Left kidney (tissue), 8 donors: Measurements from ENCODE around the gene ANKRD66. TPM values are rescaled to one million over a fixed set of nuclear protein-coding genes. Genes with fewer than 3 reads are reported as not detected.
"Not testable (repeated sequence)": the region's sequence is repeated elsewhere in the genome, so short reads cannot be mapped to it uniquely, and the experiment has no call there.

Experiments
- DNase-seq: peaks from one replicate; pipeline ENCODE4 v3.0.0-alpha.2; 2013
- long read RNA-seq, 8 donors: transcript quantifications; one replicate each; lab custom pipeline, GENCODE V29; 2026
- polyA plus RNA-seq: library from polyadenylated mRNA; unstranded; fragments of 120-200 nt; gene quantifications from one replicate; pipeline ENCODE4 v1.2.1, GENCODE V29; 2013; ENCODE audit not compliant: insufficient read length

ANKRD66 gene
- polyA plus RNA-seq: not detected
- long read RNA-seq, donor 1: 0 reads
- long read RNA-seq, donor 2: 0 reads
- long read RNA-seq, donor 3: 0 reads
- long read RNA-seq, donor 4: 0 reads
- long read RNA-seq, donor 5, partial matches to known transcripts: 0 of 1 reads
- long read RNA-seq, donor 5, other reads (novel, unspliced or antisense): 0 of 1 reads
- long read RNA-seq, donor 6: 0 reads
- long read RNA-seq, donor 7: 0 reads
- long read RNA-seq, donor 8: 0 reads

DNA sequence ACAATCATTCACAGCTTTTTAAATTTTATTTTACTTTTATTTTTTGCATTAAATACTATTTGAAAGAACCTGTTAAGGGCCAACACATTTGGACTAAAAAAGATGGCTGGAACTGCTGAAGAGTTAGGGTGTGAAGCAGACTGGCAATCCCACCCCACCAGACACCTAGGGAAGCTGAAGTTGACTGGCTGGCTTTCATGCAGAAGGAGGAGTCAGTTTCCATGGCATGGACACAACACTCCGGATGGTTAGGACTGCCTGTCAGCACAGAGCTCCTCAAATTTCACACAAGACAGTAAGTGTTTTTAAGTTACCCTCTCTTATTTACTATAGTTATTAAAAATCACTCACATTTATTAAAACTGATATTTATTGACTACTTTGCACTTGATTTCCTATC is at the start of gene ANKRD66:
TSS of gene ANKRD66 (plus strand) at position 238 of the 400 bp plus-strand sequence. CDS start 5,016 bp downstream, outside the sequence.
- no peak for DNase-seq

GRCh38 chr6:46699970-46700369 is 46.8 kb upstream of the ANKRD66 start:
- DNase-seq: no peak

- DNase-seq: peak; percentile 18
Measured at GRCh38 chr6:46704562-46704961, 42.2 kb upstream of the ANKRD66 start.

DNA sequence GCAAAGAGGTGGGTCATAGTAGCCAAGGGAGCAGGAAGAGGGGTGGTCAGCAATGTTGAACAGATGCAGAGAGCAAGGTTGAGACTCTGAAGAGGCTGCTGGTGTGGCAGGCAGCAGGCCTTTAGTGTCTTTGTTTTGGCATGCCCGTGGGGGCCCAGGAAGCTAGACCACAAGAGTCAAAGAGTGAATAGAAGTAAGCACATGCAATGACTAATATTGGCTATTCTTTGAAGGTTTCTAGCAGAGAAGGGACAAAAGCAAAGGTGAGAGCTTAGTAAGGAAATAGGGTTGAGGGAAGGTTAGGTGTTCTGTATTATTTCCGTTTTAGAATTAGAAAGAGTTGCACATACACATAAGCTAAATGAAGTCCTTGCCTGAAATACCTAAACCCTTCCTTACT is 40.3 kb upstream of the ANKRD66 start:
- no peak for DNase-seq

- no peak for DNase-seq
Measured at GRCh38 chr6:46711491-46711890, 35.2 kb upstream of the ANKRD66 start.

GRCh38 chr6:46715141-46715540 is 31.6 kb upstream of the ANKRD66 start:
- DNase-seq: no peak

- DNase-seq: no peak
Measured at GRCh38 chr6:46719099-46719498, 27.6 kb upstream of the ANKRD66 start.

DNA sequence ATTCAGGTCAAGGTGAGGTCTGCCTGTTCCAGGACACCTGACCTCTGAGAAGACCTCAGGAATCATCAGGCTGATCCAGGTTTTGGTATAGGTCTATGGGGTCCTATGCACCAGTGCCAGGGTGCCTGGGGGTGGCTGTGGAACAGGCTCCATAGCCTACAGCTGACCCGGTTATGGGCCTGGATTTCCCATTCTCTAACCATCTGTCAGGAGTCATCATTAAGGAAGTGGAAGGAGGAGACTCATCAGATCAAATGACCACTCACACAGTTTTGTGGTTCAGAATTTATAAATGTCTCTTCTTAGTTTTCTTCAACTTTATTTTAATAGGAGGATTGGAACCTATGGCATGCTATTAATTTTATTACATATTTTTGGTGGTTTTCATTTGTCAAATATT is 26.3 kb upstream of the ANKRD66 start:
- no peak for DNase-seq

DNA sequence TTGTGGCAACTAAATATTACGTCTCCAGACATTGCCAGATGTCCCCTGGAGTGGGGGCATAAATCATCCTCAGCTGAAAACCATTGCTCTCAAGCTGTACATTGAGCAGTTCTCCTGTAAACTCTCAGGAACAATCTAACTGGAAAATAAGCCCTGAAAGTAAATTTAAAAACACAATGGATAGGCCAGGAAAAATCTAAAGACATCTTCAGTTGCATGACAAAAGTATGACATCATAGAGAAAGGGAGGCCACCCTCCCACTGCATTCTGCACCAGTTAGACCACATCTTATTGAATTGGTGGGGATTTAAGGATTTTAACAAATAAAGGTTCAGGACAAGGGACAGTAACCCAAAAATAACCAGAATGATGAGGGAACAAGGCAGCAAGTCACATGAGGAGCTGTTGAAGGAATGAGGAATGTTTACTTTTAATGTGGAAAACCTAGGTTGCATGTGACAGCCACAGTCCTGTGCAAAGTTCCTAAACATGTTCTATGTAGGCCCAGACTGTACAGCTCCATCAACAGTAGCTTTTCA is 16.9 kb upstream of the ANKRD66 start:
- no peak for DNase-seq

- DNase-seq: no peak
Measured at GRCh38 chr6:46730921-46731461, 15.7 kb upstream of the ANKRD66 start.

GRCh38 chr6:46733341-46733801 is 13.4 kb upstream of the ANKRD66 start:
- no peak for DNase-seq

GRCh38 chr6:46734867-46735719 is 11.6 kb upstream of the ANKRD66 start, which contains the start of gene PLA2G7:
Gene PLA2G7 (minus strand): TSS chr6:46735375. CDS start chr6:46722891, 12,484 bp downstream.
- DNase-seq: peak; percentile 44

DNA sequence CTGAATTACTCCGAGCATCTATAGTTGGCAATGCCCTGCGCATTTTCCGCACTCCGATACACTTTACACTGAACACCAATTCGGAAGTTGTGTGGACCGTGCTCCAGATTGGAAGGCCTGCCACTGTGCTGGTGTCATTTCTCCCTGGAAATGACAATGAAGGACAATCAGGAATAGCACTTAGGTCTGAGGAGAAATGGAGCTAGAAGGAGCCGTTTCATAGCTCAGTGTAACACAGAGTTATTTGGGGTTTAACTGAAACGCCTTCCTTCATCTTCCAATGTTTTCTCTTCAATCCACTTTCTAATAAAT is 11.1 kb upstream of the ANKRD66 start:
- no peak for DNase-seq

GRCh38 chr6:46736906-46737305 is 9.8 kb upstream of the ANKRD66 start:
- no peak for DNase-seq

GRCh38 chr6:46741482-46741881 is 5.3 kb upstream of the ANKRD66 start:
- no peak for DNase-seq

DNA sequence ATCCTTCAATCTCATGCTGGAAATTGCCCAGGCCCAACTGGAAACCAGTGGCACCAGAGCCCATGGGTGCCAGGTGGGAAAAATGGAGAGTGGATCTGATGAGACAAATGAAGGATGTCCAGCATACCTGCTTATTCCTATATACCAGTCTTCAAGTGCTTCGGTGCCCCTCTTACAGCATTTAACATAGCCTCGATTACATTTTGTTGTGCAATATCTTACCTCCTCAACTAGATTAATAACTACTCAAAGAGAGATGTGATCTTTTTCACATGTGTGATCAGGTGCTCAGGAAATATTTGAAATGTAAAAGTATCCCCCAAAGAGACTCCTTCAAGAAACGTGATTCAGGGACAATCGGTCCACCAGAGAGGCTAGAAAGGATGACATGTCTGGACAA is 4.8 kb upstream of the ANKRD66 start:
- no peak for DNase-seq

- no peak for DNase-seq
Measured at GRCh38 chr6:46743425-46744158, 3.1 kb upstream of the ANKRD66 start.

- not testable (repeated sequence) for DNase-seq
Measured at GRCh38 chr6:46744159-46744725, 2.5 kb upstream of the ANKRD66 start.

DNA sequence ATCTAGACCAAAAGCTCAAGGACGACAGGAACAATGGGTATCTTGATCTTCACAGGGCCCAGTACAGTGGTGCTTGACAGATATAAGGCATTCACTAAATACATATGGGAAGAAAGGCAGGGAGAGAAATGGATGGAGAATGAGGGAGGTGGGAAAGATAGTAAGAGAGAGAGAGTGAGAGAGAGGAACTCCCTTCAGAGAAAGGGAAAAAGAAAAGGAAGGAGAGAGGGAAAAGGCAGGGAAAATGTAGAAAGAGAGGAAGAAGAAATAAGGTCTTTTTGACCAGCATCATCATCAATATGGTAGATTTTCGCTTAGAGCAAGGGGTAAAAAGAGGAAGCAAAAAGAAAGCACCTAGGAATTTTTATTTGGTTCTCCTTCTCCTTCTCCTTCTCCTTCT is 760 bp upstream of the ANKRD66 start:
- no peak for DNase-seq

- DNase-seq: no peak
Measured at GRCh38 chr6:46748940-46749503, 2.3 kb downstream of the ANKRD66 start.

DNA sequence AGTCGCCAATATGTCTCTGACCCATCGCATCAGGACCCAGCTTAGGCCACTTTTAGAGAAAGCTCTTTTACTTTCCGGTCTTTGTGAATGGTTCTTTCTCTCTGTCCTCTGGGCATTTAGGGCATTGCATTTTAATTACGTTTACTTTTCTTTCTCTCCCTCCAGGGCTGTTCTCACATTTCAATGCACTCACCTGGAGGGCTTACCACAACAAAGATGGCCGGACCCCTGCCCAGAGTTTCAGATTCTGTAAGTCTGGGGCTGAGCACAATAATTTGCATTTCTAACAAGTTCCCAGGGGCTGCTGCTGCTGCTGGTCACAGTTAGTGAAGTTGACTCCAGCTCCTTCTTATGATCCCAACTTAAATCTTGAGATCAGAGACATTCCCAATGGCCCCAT is 3.0 kb downstream of the ANKRD66 start:
- no peak for DNase-seq

DNA sequence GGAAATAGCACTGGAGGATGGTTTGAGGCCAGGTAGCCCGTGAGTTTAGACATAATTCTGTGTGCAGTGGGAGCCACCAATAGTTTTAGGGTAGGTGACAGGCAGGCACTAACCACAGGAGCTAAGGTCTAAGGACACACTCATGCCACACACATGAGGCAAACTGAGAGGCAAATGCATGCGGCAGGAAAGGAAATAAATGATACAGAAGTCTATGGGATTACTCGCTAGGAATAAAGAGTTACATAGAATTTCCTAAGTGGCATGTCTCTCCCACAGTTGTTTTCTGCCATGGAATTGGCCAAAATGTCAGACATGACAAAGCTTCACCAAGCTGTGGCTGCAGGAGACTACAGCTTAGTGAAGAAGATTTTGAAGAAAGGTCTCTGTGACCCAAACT is 4.9 kb downstream of the ANKRD66 start:
- no peak for DNase-seq
